HepG2 (cell line): ENCODE measurements around the gene ESPNL. TPM values are rescaled to one million over a fixed set of nuclear protein-coding genes. Genes with fewer than 3 reads are reported as not detected.

Experiments used
- DPF2 ChIP-seq: sonication (generic); formaldehyde crosslinking; IDR thresholded peaks from 2 replicates; pipeline ENCODE4 v1.4.0; 2020; ENCODE audit warnings: mild to moderate bottlenecking, low read depth, missing genetic modification reagents, borderline replicate concordance
- EHMT2 ChIP-seq: fragments of 200-600 bp; sonication (generic); IDR thresholded peaks from 2 replicates; pipeline ENCODE4 v1.7.0; 2017; ENCODE audit warnings: antibody characterized with exemption, low read depth, low read length, borderline replicate concordance
- FLYWCH1 ChIP-seq: sonication (generic); formaldehyde crosslinking; IDR thresholded peaks from 2 replicates; pipeline ENCODE4 v1.8.1; 2023; ENCODE audit warnings: mild to moderate bottlenecking, missing genetic modification reagents
- IRX3 ChIP-seq: sonication (generic); formaldehyde crosslinking; IDR thresholded peaks from 2 replicates; pipeline ENCODE4 v1.8.1; 2023; ENCODE audit warnings: mild to moderate bottlenecking, low read depth, missing genetic modification reagents, borderline replicate concordance
- KMT2B ChIP-seq: IDR thresholded peaks from 2 replicates; pipeline ENCODE4 v1.6.1; 2016; ENCODE audit warnings: missing genetic modification reagents, missing compliant biosample characterization
- MAFG ChIP-seq: sonication (generic); formaldehyde crosslinking; IDR thresholded peaks from 2 replicates; pipeline ENCODE4 v1.5.1; 2020; ENCODE audit warnings: mild to moderate bottlenecking, missing genetic modification reagents
- SIX1 ChIP-seq: sonication (generic); formaldehyde crosslinking; IDR thresholded peaks from 2 replicates; pipeline ENCODE4 v1.4.0; 2020; ENCODE audit warnings: missing genetic modification reagents, borderline replicate concordance
- SOX5 ChIP-seq: IDR thresholded peaks from 2 replicates; pipeline ENCODE4 v1.6.1; 2016; ENCODE audit warnings: borderline replicate concordance
- ZBTB42 ChIP-seq: sonication (generic); formaldehyde crosslinking; IDR thresholded peaks from 2 replicates; pipeline ENCODE4 v1.5.0; 2020; ENCODE audit warnings: mild to moderate bottlenecking, missing genetic modification reagents
- ZBTB46 ChIP-seq: sonication (generic); formaldehyde crosslinking; IDR thresholded peaks from 2 replicates; pipeline ENCODE4 v1.4.0; 2020; ENCODE audit warnings: mild to moderate bottlenecking, missing genetic modification reagents, borderline replicate concordance
- ZNF33B ChIP-seq: sonication (generic); formaldehyde crosslinking; IDR thresholded peaks from 2 replicates; pipeline ENCODE4 v1.5.1; 2020; ENCODE audit warnings: mild to moderate bottlenecking, missing genetic modification reagents
- ZNF512 ChIP-seq: sonication (generic); formaldehyde crosslinking; IDR thresholded peaks from 2 replicates; pipeline ENCODE4 v1.4.0; 2020; ENCODE audit warnings: mild to moderate bottlenecking, missing genetic modification reagents
- ZNF547 ChIP-seq: sonication (generic); formaldehyde crosslinking; IDR thresholded peaks from 2 replicates; pipeline ENCODE4 v1.5.1; 2020; ENCODE audit warnings: mild to moderate bottlenecking, missing genetic modification reagents
- ZNF569 ChIP-seq: sonication (generic); formaldehyde crosslinking; IDR thresholded peaks from 2 replicates; pipeline ENCODE4 v1.5.0; 2020; ENCODE audit warnings: mild to moderate bottlenecking, missing genetic modification reagents, moderate library complexity, borderline replicate concordance
- ZNF652 ChIP-seq: IDR thresholded peaks from 2 replicates; pipeline ENCODE4 v1.6.1; 2016; ENCODE audit warnings: low read depth, borderline replicate concordance
- ZNF660 ChIP-seq: sonication (generic); formaldehyde crosslinking; IDR thresholded peaks from 2 replicates; pipeline ENCODE4 v1.5.1; 2020; ENCODE audit warnings: mild to moderate bottlenecking, low read depth, missing genetic modification reagents, borderline replicate concordance
- ZNF703 ChIP-seq: sonication (generic); formaldehyde crosslinking; IDR thresholded peaks from 2 replicates; pipeline ENCODE4 v1.5.1; 2020; ENCODE audit warnings: missing genetic modification reagents, mild to moderate bottlenecking, moderate library complexity, borderline replicate concordance
- ZNF709 ChIP-seq: sonication (generic); formaldehyde crosslinking; IDR thresholded peaks from 2 replicates; pipeline ENCODE4 v1.5.0; 2020; ENCODE audit warnings: mild to moderate bottlenecking, missing genetic modification reagents
- ZNF782 ChIP-seq: sonication (generic); formaldehyde crosslinking; IDR thresholded peaks from 2 replicates; pipeline ENCODE4 v1.4.0; 2020; ENCODE audit warnings: missing genetic modification reagents, mild to moderate bottlenecking, borderline replicate concordance
- ZNF879 ChIP-seq: sonication (generic); formaldehyde crosslinking; IDR thresholded peaks from 2 replicates; pipeline ENCODE4 v1.8.1; 2023; ENCODE audit warnings: missing genetic modification reagents
- ZXDC ChIP-seq: sonication (generic); formaldehyde crosslinking; IDR thresholded peaks from 2 replicates; pipeline ENCODE4 v1.5.0; 2020; ENCODE audit warnings: mild to moderate bottlenecking, missing genetic modification reagents
- polyA plus RNA-seq, 8 experiments: library from polyadenylated mRNA; depleted of rRNA in 3 of 8; stranded (reverse) in 7 of 8; unstranded in 1 of 8; fragments of >200 nt; fragmentation: Illumina TruSeq in 4 of 8; extraction: Trizol in 4 of 8; gene quantifications; 2 replicates each; pipeline versions ENCODE4 v1.2.1 to v1.2.3, GENCODE V29; 2011 to 2016; ENCODE audit warnings: low read depth in 4 of 8, missing spikeins in 1 of 8, mixed read lengths in 1 of 8; ENCODE audit not compliant: insufficient read depth in 1 of 8
- total RNA-seq, 5 experiments: library from RNA; depleted of rRNA; stranded (reverse); fragments of >200 nt; fragmentation: Illumina TruSeq; extraction: Trizol; gene quantifications; 2 replicates each; pipeline ENCODE4 v1.2.3, GENCODE V29; 2016; ENCODE audit warnings: low read depth in 1 of 5
- TF ChIP-seq, protein P1 (sequence below): sonication (generic); formaldehyde crosslinking; IDR thresholded peaks from 2 replicates; pipeline ENCODE4 v1.4.0; 2020; ENCODE audit warnings: missing genetic modification reagents, borderline replicate concordance

Gene ESPNL
- total and polyA plus RNA-seq, 2 of the 13 experiments (the other 11 are each of a cell fraction or from before 2014, with no cell fraction given), result 0.45 to 0.80 TPM

DNA sequence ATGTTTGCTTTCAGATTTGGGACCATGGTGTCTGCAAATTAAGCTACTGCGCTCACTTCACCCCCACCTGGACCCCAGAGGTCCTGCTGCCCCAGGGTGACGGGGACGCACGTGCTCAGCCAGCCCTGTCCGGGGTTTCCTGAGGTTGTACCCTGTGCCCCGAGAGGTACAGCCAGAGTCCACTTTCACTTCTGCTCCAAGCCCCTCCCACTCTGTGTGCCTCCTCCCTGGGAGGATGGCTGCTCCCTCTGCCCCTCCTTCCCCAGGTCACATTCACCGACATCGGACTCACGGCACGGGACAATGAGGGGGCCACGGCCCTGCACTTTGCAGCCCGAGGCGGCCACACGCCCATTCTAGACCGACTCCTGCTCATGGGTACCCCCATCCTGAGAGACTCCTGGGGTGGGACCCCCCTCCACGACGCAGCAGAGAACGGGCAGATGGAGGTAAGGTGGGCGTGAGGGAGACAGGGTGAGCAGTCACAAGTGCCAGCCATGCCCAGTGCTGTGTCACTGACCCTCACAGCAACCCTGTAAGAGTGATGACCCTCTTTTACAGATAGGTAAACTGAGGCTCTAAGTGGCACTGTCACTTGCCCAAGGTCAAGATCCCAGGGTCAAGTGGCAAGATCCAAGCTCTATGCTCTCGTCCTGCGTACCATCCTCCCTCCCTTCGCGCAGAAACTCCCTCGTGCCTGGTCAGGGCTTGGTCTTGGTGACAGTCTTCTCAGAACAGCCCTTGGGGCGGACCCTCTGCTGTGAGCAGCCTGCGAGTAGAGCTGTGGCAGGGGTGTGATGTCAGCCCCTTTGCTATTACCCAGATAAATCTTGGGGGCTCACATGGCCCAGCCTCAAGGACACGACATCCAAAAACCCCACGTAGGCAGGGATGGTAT, 7.6 kb downstream of the ESPNL start (continued):
- TF ChIP-seq EHMT2, result no peak
- TF ChIP-seq ZNF879 (CRISPR knock-in tag), result no peak; the same call in 1 of the 2 replicates
- no peak for TF ChIP-seq ZNF512 (CRISPR knock-in tag)
- no peak for TF ChIP-seq ZBTB42 (CRISPR knock-in tag)
- no peak for TF ChIP-seq ZNF652 (CRISPR knock-in tag)
- TF ChIP-seq ZXDC (CRISPR knock-in tag), result peak; percentile 97
- TF ChIP-seq, protein P1, sequence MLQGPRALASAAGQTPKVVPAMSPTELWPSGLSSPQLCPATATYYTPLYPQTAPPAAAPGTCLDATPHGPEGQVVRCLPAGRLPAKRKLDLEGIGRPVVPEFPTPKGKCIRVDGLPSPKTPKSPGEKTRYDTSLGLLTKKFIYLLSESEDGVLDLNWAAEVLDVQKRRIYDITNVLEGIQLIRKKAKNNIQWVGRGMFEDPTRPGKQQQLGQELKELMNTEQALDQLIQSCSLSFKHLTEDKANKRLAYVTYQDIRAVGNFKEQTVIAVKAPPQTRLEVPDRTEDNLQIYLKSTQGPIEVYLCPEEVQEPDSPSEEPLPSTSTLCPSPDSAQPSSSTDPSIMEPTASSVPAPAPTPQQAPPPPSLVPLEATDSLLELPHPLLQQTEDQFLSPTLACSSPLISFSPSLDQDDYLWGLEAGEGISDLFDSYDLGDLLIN (CRISPR knock-in tag), result no peak
- 0 out of 2 replicates have a peak, but pooled peaks have one; percentile 65 for TF ChIP-seq ZNF33B (CRISPR knock-in tag)
- peak; percentile 64 for TF ChIP-seq KMT2B (CRISPR knock-in tag)
- TF ChIP-seq MAFG, result no peak
- TF ChIP-seq ZNF569 (CRISPR knock-in tag), result no peak
- TF ChIP-seq FLYWCH1 (CRISPR knock-in tag), result no peak
- no peak for TF ChIP-seq ZBTB46 (CRISPR knock-in tag)
- TF ChIP-seq ZNF660 (CRISPR knock-in tag), result no peak; the same call in 1 of the 2 replicates
- TF ChIP-seq DPF2, result no peak
- TF ChIP-seq ZNF703 (CRISPR knock-in tag), result no peak
- no peak for TF ChIP-seq ZNF782 (CRISPR knock-in tag)
- TF ChIP-seq IRX3, result no peak
- no peak for TF ChIP-seq SIX1 (CRISPR knock-in tag)
- TF ChIP-seq ZNF547 (CRISPR knock-in tag), result no peak
- peak; percentile 46; the same call in 1 of the 2 replicates for TF ChIP-seq SOX5
- TF ChIP-seq ZNF709 (CRISPR knock-in tag), result no peak
